Epithelial cell of esophagus (primary cell): ENCODE results near the gene KLK10.

ENCODE experiments used
- DNase-seq: peaks from one replicate; pipeline ENCODE4 v3.0.0; 2010; ENCODE audit warnings: low read depth
- H3K4me3 ChIP-seq: 2 replicates; pipeline ENCODE4 v1.5.1; 2011; ENCODE audit warnings: mild to moderate bottlenecking, low read length, control low read depth
- CTCF ChIP-seq: IDR thresholded peaks from 2 replicates; pipeline ENCODE4 v1.5.1; 2011; ENCODE audit warnings: low read depth, mild to moderate bottlenecking, low read length, control low read depth, inconsistent platforms; ENCODE audit not compliant: insufficient read depth; ENCODE audit errors: missing control alignments

Gene KLK10

GRCh38 chr19:51060336-51060735 lies 40.8 kb upstream of the KLK10 start:
- TF ChIP-seq CTCF: no peak
- no peak overlapping the region for H3K4me3 ChIP-seq
- DNase-seq: no peak

GRCh38 chr19:51059715-51060114 lies 40.2 kb upstream of the KLK10 start:
- TF ChIP-seq CTCF: no peak
- DNase-seq: no peak
- no peak overlapping the region for H3K4me3 ChIP-seq

GRCh38 chr19:51055866-51056265 lies 36.4 kb upstream of the KLK10 start:
- no peak for DNase-seq
- TF ChIP-seq CTCF: no peak
- no peak overlapping the region for H3K4me3 ChIP-seq

GRCh38 chr19:51047031-51047335 lies 27.5 kb upstream of the KLK10 start:
- H3K4me3 ChIP-seq: no peak overlapping the region
- no peak for DNase-seq
- no peak for TF ChIP-seq CTCF

GRCh38 chr19:51044327-51044726 lies 24.8 kb upstream of the KLK10 start:
- H3K4me3 ChIP-seq: no peak overlapping the region
- no peak for DNase-seq
- TF ChIP-seq CTCF: no peak

- TF ChIP-seq CTCF: no peak
- DNase-seq: no peak
- H3K4me3 ChIP-seq: no peak overlapping the region
Measured at GRCh38 chr19:51043497-51043896, 24.0 kb upstream of the KLK10 start.

- no peak for TF ChIP-seq CTCF
- DNase-seq: no peak
- no peak overlapping the region for H3K4me3 ChIP-seq
Measured at GRCh38 chr19:51040151-51040550, 20.6 kb upstream of the KLK10 start.
